Measurements from ENCODE around the gene CTIF. TPM values are rescaled to one million over a fixed set of nuclear protein-coding genes. Genes with fewer than 3 reads are reported as not detected.
"Not testable (repeated sequence)": the region's sequence is repeated elsewhere in the genome, so short reads cannot be mapped to it uniquely, and the experiment has no call there.

The CTIF gene
- total RNA-seq, 4 donors from 2014 or later = 14.1 to 78.2 (median 18.4) TPM

DNA sequence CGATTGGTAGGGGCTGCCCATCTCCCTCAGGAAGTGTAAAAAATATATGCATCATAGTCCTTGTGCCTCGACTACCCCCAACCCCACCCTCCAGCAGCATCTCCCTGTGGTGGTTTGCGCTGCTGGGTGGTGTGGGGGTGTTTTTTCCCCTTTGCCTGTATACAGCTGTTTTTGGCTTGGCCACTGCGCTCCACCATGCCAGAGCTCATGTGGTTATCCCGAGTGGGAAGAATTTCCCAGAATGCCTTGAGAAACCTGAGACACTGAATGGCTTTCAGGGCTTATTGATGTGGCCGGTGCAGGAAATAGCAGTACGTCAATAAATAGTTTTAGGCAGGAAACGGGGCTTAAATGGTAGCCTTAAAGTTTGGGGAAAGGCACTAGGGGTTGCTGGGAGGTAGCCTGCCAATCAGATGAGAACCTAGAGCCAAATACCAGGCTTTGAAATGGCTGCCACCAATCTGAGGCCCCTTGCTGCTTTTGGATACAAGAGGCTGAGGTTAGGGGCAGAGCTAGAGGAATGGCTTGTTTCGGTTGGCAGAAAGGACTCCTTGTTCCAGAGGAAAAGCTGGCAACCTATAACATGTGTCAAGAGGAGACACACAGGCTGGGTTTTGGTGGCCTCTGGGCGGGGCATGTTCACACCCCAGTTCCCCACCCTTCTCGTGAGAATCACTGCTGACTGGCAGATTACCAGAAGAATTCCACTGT lies 267.9 kb downstream of the CTIF start:
- no peaks in the 10 kb centered on the region for H3K9me3 ChIP-seq
- no peak overlapping the region for H3K4me3 ChIP-seq
- H3K27ac ChIP-seq = peak overlapping the region in 1 of 4 donors; percentile 22
- no peaks in the 10 kb centered on the region for H3K36me3 ChIP-seq
- WGBS, 2 donors (ENCODE audit: low coverage in 1 of 2) = 17 to 58% methylated on average over 1 to 11 of the region's 11 CpGs
- H3K4me1 ChIP-seq = peaks cover 4 to 16% (median 14%) of the 10 kb centered on the region in 4 donors
- in situ Hi-C loops (cut with MboI; ENCODE audit: low pct_ligation_motif_present in 1 of 4, low pct_unique_long_range_greater_than_20kb in 1 of 4, low sequenced_read_pairs in 3 of 4) (no loop called here), intact Hi-C loops (cut with DNase I; ENCODE audit: low total_unique reads) (no loop called here)
- no peaks in the 10 kb centered on the region for H3K27me3 ChIP-seq
- TF ChIP-seq, protein P1, sequence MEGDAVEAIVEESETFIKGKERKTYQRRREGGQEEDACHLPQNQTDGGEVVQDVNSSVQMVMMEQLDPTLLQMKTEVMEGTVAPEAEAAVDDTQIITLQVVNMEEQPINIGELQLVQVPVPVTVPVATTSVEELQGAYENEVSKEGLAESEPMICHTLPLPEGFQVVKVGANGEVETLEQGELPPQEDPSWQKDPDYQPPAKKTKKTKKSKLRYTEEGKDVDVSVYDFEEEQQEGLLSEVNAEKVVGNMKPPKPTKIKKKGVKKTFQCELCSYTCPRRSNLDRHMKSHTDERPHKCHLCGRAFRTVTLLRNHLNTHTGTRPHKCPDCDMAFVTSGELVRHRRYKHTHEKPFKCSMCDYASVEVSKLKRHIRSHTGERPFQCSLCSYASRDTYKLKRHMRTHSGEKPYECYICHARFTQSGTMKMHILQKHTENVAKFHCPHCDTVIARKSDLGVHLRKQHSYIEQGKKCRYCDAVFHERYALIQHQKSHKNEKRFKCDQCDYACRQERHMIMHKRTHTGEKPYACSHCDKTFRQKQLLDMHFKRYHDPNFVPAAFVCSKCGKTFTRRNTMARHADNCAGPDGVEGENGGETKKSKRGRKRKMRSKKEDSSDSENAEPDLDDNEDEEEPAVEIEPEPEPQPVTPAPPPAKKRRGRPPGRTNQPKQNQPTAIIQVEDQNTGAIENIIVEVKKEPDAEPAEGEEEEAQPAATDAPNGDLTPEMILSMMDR (IDR thresholded peaks at IDR 0.05) = no peak
- TF ChIP-seq POLR2A (IDR thresholded peaks at IDR 0.05) (no peak), EP300 (IDR thresholded peaks at IDR 0.05; ENCODE audit: low read depth) (no peak), POLR2AphosphoS5 (IDR thresholded peaks at IDR 0.05) (no peak)
- DNase-seq = peak; percentile 26

DNA sequence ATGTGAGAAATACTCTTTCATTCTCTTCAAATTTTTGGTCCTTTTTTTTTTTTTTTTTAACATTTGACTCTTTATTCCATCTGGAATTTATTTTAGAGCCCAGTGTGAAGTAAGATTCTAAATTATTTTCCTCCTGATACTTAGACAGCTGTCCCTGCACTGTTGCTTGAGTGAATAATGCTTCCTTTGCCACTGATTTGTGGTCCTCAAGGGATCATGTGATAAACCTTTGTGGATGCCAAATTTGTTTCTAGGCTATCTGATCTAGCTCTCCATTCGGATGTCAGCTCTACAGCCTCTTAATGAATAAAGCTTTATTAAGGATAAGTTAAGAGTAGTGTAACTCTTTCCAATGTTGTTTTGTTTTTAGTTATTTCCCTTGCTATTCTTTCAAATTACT lies 269.6 kb downstream of the CTIF start:
- 57% methylated on average over 1 of the region's 1 CpG; no CpG with 5 or more reads in 1 of the 2 donors for WGBS, 2 donors (ENCODE audit: low coverage in 1 of 2)
- Histone ChIP-seq H3K9me3 (no peaks in the 10 kb centered on the region), H3K4me1 (peaks cover 0 to 19% (median 7%) of the 10 kb centered on the region in 4 donors), H3K27ac (no peak overlapping the region), H3K27me3 (no peaks in the 10 kb centered on the region), H3K36me3 (no peaks in the 10 kb centered on the region), H3K4me3 (no peak overlapping the region)
- intact Hi-C loops (cut with DNase I; ENCODE audit: low total_unique reads) = no loop called here
- TF ChIP-seq POLR2AphosphoS5 (IDR thresholded peaks at IDR 0.05) (no peak), EP300 (IDR thresholded peaks at IDR 0.05; ENCODE audit: low read depth) (no peak), POLR2A (IDR thresholded peaks at IDR 0.05) (no peak)
- TF ChIP-seq, protein P1 (IDR thresholded peaks at IDR 0.05) = no peak
- in situ Hi-C loops (cut with MboI; ENCODE audit: low pct_ligation_motif_present in 1 of 4, low pct_unique_long_range_greater_than_20kb in 1 of 4, low sequenced_read_pairs in 3 of 4) = no loop called here
- DNase-seq = no peak

DNA sequence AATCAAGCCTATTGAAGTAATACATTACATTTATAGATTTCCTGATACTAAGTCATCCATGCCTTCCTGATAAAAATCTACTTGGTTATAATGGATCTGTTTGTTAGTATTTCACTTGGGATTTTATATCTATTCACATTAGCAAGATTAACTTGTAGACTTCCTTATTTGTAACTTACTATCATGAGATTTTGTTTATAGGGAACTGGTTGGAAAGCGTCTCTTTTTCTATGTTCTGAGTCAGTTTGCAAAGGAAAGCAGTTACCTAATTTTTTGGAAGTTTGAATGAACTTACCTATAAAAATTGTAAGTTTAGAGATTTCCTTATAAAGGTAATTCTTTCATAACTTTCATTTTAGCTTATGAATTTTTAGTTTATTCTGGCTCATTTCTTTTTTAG lies 270.5 kb downstream of the CTIF start:
- DNase-seq = no peak
- H3K27ac ChIP-seq = no peak overlapping the region
- 87 to 91% methylated on average over 1 of the region's 1 CpG for WGBS, 2 donors (ENCODE audit: low coverage in 1 of 2)
- H3K4me3 ChIP-seq = no peak overlapping the region
- peaks cover 0 to 28% (median 10%) of the 10 kb centered on the region in 4 donors for H3K4me1 ChIP-seq
- no peaks in the 10 kb centered on the region for H3K27me3 ChIP-seq
- H3K9me3 ChIP-seq = no peaks in the 10 kb centered on the region
- intact Hi-C loops (cut with DNase I; ENCODE audit: low total_unique reads) = no loop called here
- TF ChIP-seq POLR2AphosphoS5 (IDR thresholded peaks at IDR 0.05) = no peak
- TF ChIP-seq POLR2A (IDR thresholded peaks at IDR 0.05) = no peak
- no peak for TF ChIP-seq EP300 (IDR thresholded peaks at IDR 0.05; ENCODE audit: low read depth)
- TF ChIP-seq, protein P1 (IDR thresholded peaks at IDR 0.05) = no peak
- in situ Hi-C loops (cut with MboI; ENCODE audit: low pct_ligation_motif_present in 1 of 4, low pct_unique_long_range_greater_than_20kb in 1 of 4, low sequenced_read_pairs in 3 of 4) = no loop called here
- H3K36me3 ChIP-seq = no peaks in the 10 kb centered on the region

DNA sequence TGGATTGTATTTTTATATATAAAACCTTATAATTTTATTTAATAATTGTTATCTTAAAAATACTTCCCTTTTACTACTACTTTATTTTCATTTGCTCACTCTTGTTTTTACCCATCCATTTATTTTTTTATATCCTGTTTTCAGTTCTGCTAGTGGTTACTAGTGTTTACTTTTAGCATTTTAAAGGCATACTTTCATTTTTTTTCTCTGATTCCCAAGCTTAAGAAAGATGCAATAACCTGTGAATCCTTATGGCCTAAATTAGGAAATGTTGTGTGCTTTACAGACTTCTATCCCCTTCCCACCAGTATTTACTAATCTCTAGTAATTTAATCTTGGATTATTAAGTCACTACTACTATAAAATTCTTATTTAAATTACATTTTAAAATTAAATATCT lies 272.0 kb downstream of the CTIF start:
- no peak overlapping the region for H3K4me3 ChIP-seq
- in situ Hi-C loops (cut with MboI; ENCODE audit: low pct_ligation_motif_present in 1 of 4, low pct_unique_long_range_greater_than_20kb in 1 of 4, low sequenced_read_pairs in 3 of 4) = no loop called here
- intact Hi-C loops (cut with DNase I; ENCODE audit: low total_unique reads) = no loop called here
- TF ChIP-seq POLR2A (IDR thresholded peaks at IDR 0.05) = no peak
- H3K27ac ChIP-seq = no peak overlapping the region
- H3K4me1 ChIP-seq = peaks cover 0 to 32% (median 12%) of the 10 kb centered on the region in 4 donors
- no peaks in the 10 kb centered on the region for H3K36me3 ChIP-seq
- no peaks in the 10 kb centered on the region for H3K27me3 ChIP-seq
- no peak for DNase-seq
- no peaks in the 10 kb centered on the region for H3K9me3 ChIP-seq

DNA sequence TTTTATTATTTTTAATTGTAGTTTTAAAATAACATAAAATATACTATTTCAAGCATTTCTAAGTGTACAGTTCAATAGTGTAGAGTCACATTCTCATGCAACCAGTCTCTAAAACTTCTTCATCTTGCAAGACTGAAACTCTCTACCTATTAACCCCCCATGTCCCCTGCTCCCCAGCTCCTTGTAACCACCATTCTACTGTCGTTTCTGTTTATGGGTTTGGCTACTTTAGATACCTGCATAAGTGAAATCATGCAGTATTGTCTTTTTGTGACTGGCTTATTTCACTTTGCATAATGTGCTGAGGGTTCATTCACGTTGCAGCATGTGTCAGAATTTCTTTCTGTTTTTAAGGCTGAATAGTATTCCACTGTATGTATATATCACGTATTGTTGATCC lies 272.6 kb downstream of the CTIF start:
- TF ChIP-seq POLR2AphosphoS5 (IDR thresholded peaks at IDR 0.05) = no peak
- no peak for TF ChIP-seq EP300 (IDR thresholded peaks at IDR 0.05; ENCODE audit: low read depth)
- TF ChIP-seq, protein P1 (IDR thresholded peaks at IDR 0.05) = no peak
- TF ChIP-seq POLR2A (IDR thresholded peaks at IDR 0.05) = no peak
- DNase-seq = no peak
- no peak overlapping the region for H3K4me3 ChIP-seq
- no peaks in the 10 kb centered on the region for H3K27me3 ChIP-seq
- H3K27ac ChIP-seq = no peak overlapping the region
- no peaks in the 10 kb centered on the region for H3K36me3 ChIP-seq
- in situ Hi-C loops (cut with MboI; ENCODE audit: low pct_ligation_motif_present in 1 of 4, low pct_unique_long_range_greater_than_20kb in 1 of 4, low sequenced_read_pairs in 3 of 4) = no loop called here
- peaks cover 0 to 30% (median 12%) of the 10 kb centered on the region in 4 donors for H3K4me1 ChIP-seq
- WGBS, 2 donors (ENCODE audit: low coverage in 1 of 2) = 84 to 90% methylated on average over 3 of the region's 3 CpGs
- H3K9me3 ChIP-seq = no peaks in the 10 kb centered on the region
- intact Hi-C loops (cut with DNase I; ENCODE audit: low total_unique reads) = no loop called here

DNA sequence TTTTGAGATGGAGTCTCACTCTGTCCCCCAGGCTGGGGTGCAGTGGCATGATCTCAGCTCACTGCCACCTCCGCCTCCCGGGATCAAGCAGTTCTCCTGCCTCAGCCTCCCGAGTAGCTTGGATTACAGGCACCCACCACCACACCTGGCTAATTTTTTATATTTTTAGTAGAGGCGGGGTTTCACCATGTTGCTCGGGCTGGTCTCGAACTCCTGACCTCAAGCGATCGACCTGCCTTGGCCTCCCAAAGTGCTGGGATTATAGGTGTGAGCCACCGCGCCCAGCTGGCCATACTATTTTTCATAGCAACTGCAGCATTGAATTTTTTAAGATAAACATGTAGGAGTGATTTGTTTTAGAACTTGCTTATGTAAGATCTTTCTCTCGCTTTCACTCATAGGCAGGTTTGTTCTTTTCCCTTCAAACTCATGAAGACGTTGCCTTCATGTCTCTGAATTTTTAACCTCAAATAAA lies 273.2 kb downstream of the CTIF start:
- H3K4me3 ChIP-seq; intact Hi-C loops (cut with DNase I; ENCODE audit: low total_unique reads); H3K9me3 ChIP-seq; in situ Hi-C loops (cut with MboI; ENCODE audit: low pct_ligation_motif_present in 1 of 4, low pct_unique_long_range_greater_than_20kb in 1 of 4, low sequenced_read_pairs in 3 of 4); H3K36me3 ChIP-seq; H3K27me3 ChIP-seq; H3K27ac ChIP-seq: not testable (repeated sequence)
- WGBS, 2 donors (ENCODE audit: low coverage in 1 of 2) = 72 to 100% methylated on average over 2 to 12 of the region's 12 CpGs
- H3K4me1 ChIP-seq = peaks cover 0 to 25% (median 8%) of the 10 kb centered on the region in 4 donors
- DNase-seq = peak; percentile 1

All from transverse colon (tissue), 4 donors.